ENCODE measurements around the gene GSDME. TPM values are rescaled to one million over a fixed set of nuclear protein-coding genes. Genes with fewer than 3 reads are reported as not detected.

Gene GSDME
- total RNA-seq, 1 experiment from 2014 or later: 0.48 TPM

DNA sequence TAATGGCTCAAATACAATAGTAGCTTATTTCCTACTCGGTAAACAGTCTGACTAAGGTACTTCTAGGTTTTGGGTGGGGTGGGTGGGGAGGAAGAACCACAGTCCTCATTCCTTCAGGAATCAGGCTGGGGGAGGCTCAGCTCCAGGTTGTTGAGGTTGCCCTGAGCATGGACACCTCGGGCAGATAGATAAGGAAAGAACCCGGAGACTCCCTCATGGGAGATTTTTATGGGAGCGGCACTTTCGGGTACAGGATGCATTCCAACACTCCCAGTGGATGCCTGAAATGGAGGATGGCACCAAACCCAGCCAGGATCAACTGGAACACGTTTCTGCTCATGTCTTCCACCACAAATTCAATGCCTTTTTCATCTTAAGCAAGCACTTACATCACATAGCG, 5.5 kb upstream of the GSDME start:
- Histone ChIP-seq H3K4me3 (ENCODE audit: insufficient read depth, low read depth, low read length) (no peak overlapping the region), H3K36me3 (replicated peaks; ENCODE audit: control insufficient read depth, insufficient read depth, low read length) (no peaks in the 10 kb centered on the region), H3K27me3 (ENCODE audit: control insufficient read depth, insufficient read depth, low read length) (peaks cover 15% of the 10 kb centered on the region)
- DNase-seq: no peak

DNA sequence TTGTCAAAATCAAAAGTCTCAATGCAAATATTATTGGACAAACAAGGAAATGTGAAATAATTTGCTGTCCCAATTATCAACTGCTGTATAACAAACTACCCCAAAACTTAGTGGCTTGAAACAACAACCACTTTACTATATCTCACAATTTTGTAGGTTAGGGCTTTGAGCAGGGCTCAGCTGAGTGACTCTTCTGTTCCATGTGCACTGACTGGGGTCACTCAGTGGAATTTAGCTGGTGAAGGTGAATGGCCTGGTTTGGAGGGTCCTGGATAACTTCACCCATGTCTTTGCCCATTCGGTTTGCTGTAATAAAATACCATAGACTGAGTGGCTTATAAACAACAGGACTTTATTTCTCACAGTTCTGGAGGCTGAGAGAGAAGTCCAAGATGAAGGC, 3.7 kb upstream of the GSDME start:
- Histone ChIP-seq H3K36me3 (replicated peaks; ENCODE audit: control insufficient read depth, insufficient read depth, low read length) (no peaks in the 10 kb centered on the region), H3K4me3 (ENCODE audit: insufficient read depth, low read depth, low read length) (no peak overlapping the region), H3K27me3 (ENCODE audit: control insufficient read depth, insufficient read depth, low read length) (peaks cover 31% of the 10 kb centered on the region)
- DNase-seq: no peak

DNA sequence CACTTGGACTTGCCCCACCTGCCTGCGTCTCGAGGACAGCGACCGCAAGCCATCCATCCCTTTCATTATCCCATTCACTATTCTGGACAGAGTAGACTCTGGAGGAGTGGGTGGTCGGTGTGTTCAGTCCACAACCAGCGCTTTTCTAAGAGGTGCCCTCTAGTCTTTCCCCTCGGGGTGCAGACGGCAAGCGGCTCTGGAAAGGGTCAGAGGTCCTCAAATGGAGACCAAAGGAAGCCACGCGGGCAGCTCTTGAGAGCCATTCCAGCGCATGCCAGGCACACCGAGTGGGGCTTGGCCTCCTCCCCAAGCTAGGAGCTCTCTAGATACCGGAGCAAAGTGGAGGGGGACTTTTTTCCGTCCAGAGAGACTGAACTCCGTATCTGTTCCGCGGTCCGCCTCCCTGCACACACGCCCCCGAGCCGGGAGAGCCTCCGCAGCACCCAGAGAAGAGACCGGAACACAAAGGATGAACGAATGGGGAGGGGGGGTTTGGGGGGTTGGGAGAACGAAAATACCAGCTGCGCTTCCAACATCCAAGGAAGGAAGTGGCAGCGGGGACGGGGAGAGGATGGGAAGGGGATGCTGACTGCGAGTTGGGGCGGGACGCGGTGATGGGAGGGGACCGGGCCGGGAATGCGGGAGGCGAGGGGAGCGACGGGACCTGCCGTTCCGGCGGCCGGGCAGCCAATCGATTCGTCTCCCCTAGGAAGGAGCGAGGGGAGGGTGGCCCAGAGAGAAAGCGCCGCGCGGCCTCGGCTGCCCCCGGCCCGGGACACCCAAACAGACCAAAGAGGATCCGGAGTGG, 515 bp downstream of the GSDME start:
- H3K27me3 ChIP-seq (ENCODE audit: control insufficient read depth, insufficient read depth, low read length): peaks cover 38% of the 10 kb centered on the region
- DNase-seq: no peak
- no peaks in the 10 kb centered on the region for H3K36me3 ChIP-seq (replicated peaks; ENCODE audit: control insufficient read depth, insufficient read depth, low read length)
- H3K4me3 ChIP-seq (ENCODE audit: insufficient read depth, low read depth, low read length): peak overlapping the region; percentile 71

DNA sequence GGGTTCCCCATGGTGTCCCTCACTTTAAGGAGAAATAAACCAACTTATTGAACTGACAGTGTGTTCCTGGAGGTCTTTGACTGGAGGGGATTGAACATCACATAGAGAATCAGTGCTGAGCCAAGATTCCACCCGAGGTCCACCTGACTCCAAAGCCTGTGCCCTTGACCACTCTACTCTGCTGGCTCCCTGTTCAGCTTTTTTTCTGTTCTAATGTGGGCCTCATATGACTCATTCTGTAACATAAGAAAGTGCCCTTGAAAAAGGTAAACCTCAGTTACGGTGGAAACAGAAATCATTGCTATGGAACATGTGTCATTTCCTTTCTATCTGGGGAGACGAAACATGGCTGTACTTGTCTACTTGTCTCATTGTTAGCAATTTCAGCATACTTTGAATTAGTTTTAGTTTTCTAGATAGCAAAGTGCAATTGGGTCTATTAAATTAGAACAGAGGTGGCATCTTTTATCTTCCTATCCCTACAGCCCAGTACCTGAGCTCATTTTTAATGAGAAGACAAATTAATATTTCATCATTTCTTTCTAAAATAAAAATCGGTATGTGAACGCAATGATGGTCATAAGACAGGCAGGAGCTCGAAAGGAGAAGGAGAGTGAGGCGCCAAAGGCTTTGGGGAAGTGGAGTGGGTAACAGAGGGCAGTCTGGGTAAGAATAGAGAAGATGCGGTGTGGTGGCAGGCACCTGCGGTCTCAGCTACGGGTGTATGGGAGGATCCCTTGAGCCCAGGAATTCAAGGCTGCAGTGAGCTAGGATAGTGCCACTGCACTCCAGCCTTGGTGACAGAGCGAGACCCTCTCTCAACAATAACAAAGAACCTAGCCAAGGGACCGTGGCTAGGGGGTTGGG, 1.5 kb downstream of the GSDME start:
- no peak for DNase-seq
- no peaks in the 10 kb centered on the region for H3K36me3 ChIP-seq (replicated peaks; ENCODE audit: control insufficient read depth, insufficient read depth, low read length)
- peaks cover 38% of the 10 kb centered on the region for H3K27me3 ChIP-seq (ENCODE audit: control insufficient read depth, insufficient read depth, low read length)
- H3K4me3 ChIP-seq (ENCODE audit: insufficient read depth, low read depth, low read length): peak overlapping the region; percentile 71; the same call in 1 of the 2 replicates

DNA sequence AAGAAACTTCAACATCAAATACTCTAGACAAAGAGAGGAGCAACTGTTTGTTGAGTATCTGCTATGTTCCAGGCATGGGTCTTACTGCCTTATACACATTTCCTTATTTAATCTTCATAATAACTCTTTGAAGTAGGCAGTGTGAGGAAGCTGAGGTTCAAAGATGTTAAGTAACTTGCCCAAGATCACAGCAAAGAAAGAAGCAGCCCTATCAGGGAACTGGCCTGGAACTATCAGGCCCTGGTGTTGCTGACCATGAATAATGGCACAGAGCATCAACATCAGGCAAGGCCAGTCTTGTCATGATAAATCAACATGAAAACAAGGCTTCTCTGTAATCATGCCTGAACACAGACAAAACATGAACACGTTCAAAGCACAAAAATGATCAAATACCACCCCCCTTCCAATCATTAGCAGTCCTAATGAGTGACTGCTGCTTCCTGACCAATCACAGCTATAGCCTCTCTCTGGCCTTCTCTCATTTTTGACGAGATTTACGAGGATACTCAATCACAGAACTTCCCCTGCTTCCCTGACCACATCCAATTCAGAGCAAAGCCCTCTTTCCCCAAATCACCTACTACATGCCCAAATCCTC, 2.3 kb downstream of the GSDME start:
- H3K4me3 ChIP-seq (ENCODE audit: insufficient read depth, low read depth, low read length): no peak overlapping the region
- no peak for DNase-seq
- H3K27me3 ChIP-seq (ENCODE audit: control insufficient read depth, insufficient read depth, low read length): peaks cover 38% of the 10 kb centered on the region
- H3K36me3 ChIP-seq (replicated peaks; ENCODE audit: control insufficient read depth, insufficient read depth, low read length): no peaks in the 10 kb centered on the region

DNA sequence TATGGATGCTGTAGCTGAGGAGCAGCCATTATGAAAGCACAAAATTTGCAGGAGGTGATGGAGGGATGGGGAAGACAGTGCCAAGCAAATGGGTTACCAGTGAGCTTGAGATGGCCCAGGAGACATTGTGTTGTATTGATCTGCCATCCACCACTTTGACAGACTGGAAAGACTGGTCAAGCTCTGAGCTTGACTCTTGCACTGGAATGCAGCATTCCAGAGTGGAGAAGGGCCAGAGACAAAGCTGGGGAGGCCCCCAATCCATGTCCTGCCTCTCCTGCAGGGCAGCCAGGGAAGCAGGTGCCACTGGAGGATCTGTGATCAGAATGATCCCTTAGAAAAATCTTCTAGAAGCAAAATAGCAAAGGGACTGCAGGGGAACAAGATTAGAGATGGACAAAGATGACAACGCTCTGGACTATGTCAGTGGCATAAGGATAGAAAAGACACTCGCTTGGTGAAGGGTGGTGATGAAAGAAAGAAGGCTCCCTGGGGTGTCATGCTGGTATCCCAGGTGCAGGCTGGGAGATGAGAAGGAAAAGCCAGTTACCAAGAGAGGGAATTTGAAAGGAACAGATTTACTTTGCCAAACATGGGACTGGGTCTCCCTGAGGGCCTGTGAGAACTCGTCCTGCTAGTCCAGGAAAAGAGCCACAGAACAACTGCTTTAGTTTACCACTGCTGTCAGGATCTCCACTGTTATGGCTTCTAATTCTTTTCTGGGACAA, 5.0 kb downstream of the GSDME start:
- Histone ChIP-seq H3K27me3 (ENCODE audit: control insufficient read depth, insufficient read depth, low read length) (peaks cover 19% of the 10 kb centered on the region), H3K4me3 (ENCODE audit: insufficient read depth, low read depth, low read length) (no peak overlapping the region), H3K36me3 (replicated peaks; ENCODE audit: control insufficient read depth, insufficient read depth, low read length) (no peaks in the 10 kb centered on the region)
- no peak for DNase-seq

DNA sequence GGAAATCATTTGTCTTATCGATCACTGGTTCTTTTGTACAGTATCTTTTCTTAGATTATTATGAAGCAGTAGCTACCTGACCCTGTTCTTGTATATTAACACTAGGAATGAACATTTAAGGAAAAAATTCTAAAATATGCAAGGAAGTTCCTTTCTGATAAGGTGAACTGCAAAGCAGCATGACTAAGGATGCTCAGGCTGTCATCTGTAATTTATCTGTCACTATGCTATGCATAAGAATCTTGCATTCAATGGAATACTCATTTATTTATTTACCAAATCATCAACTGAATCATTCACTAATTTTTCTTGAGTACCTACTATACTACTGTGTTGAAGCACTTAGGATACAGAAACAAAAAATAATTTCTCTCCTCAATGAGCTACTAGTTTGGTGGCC, 5.8 kb downstream of the GSDME start:
- H3K4me3 ChIP-seq (ENCODE audit: insufficient read depth, low read depth, low read length): no peak overlapping the region
- H3K27me3 ChIP-seq (ENCODE audit: control insufficient read depth, insufficient read depth, low read length): peaks cover 12% of the 10 kb centered on the region
- H3K36me3 ChIP-seq (replicated peaks; ENCODE audit: control insufficient read depth, insufficient read depth, low read length): no peaks in the 10 kb centered on the region
- no peak for DNase-seq

DNA sequence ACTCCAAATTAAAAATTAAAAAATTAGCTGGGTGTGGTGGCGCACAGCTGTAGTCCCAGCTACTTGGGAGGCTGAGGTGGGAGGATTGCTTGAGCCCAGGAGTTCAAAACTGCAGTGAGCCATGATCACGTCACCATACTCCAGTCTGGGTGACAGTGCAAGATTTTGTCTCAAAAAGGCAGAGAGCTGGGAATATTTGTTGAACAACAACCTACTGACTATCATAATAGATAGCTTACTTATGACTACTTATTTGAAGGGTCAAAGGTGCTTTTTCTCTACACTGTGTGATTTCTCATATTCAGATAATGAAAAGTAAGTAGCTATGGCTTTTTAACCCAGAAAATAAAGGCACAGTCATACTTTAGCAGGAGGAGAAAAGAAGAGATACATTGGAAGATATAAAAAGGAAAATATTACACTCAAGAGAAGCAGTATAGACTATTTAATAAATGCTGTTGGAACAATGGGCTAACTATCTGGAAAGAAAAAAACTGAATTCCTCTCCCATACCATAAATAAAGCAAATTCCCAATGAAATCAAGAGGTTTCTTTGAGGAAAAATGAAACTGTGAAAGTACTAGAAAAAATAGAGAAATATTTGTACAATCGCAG, 6.7 kb downstream of the GSDME start:
- no peak overlapping the region for H3K4me3 ChIP-seq (ENCODE audit: insufficient read depth, low read depth, low read length)
- no peaks in the 10 kb centered on the region for H3K36me3 ChIP-seq (replicated peaks; ENCODE audit: control insufficient read depth, insufficient read depth, low read length)
- DNase-seq: no peak
- peaks cover 3% of the 10 kb centered on the region for H3K27me3 ChIP-seq (ENCODE audit: control insufficient read depth, insufficient read depth, low read length)

DNA sequence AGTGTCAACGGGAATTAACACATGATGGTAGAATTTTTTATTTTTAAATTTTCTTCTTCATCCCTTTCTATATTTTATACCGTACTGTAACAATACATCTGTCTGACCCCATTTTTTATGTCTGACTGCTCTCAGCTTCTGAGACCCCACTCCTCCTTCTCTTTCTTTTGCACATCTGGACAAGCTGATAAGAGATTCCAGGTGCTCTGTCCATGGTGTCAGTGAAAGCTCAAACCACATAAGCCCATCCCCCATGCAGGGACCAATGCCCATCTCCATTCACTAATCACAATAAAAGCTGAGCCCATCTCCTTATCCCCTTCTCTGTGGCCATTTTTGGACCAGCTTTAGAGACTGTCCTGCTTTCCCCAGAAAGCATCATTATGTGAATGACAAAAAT, 8.7 kb downstream of the GSDME start:
- DNase-seq: no peak
- Histone ChIP-seq H3K4me3 (ENCODE audit: insufficient read depth, low read depth, low read length) (no peak overlapping the region), H3K27me3 (ENCODE audit: control insufficient read depth, insufficient read depth, low read length) (no peaks in the 10 kb centered on the region; the same call in 1 of the 2 replicates), H3K36me3 (replicated peaks; ENCODE audit: control insufficient read depth, insufficient read depth, low read length) (no peaks in the 10 kb centered on the region)

DNA sequence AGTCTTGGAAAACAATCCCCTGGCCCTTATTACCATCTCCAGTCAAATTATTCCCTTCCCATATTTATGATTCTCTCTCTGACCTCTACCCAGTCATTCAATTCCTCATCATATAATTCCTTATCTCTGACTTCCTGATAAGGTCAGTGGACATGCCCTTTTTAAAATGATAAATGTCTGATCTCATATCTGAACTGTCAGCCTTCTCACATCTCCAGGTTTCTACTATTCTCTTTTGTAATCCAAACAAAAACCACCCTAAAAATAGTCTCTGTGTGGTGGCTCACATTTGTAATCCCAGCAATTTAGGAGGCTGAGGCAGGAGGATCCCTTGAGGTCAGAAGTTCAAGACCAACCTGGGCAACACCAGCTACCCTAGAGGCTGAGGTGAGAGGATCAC, 11.9 kb downstream of the GSDME start:
- H3K4me3 ChIP-seq (ENCODE audit: insufficient read depth, low read depth, low read length): no peak overlapping the region
- H3K36me3 ChIP-seq (replicated peaks; ENCODE audit: control insufficient read depth, insufficient read depth, low read length): no peaks in the 10 kb centered on the region
- no peaks in the 10 kb centered on the region for H3K27me3 ChIP-seq (ENCODE audit: control insufficient read depth, insufficient read depth, low read length)
- no peak for DNase-seq

DNA sequence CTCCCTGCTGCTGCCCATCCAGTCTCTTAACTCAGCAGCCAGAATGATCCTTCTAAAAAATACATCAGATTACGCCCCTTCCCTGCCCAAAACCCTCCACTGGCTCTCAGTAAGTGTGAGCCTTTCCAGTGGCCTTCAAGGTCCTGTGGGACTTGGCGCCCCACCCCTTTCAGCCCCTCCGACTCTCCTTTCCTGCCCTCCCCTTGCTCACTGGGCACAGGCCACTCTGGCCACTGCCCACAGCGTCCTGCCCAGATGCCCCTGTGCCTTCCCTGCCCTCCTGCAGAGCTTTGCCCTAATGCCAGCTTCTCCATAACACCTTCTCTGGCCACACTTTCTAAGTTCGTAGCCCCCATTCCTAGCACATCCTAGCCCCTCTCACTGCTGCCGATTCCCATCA, 13.8 kb downstream of the GSDME start:
- no peak overlapping the region for H3K4me3 ChIP-seq (ENCODE audit: insufficient read depth, low read depth, low read length)
- no peaks in the 10 kb centered on the region for H3K27me3 ChIP-seq (ENCODE audit: control insufficient read depth, insufficient read depth, low read length)
- no peaks in the 10 kb centered on the region for H3K36me3 ChIP-seq (replicated peaks; ENCODE audit: control insufficient read depth, insufficient read depth, low read length)
- no peak for DNase-seq

DNA sequence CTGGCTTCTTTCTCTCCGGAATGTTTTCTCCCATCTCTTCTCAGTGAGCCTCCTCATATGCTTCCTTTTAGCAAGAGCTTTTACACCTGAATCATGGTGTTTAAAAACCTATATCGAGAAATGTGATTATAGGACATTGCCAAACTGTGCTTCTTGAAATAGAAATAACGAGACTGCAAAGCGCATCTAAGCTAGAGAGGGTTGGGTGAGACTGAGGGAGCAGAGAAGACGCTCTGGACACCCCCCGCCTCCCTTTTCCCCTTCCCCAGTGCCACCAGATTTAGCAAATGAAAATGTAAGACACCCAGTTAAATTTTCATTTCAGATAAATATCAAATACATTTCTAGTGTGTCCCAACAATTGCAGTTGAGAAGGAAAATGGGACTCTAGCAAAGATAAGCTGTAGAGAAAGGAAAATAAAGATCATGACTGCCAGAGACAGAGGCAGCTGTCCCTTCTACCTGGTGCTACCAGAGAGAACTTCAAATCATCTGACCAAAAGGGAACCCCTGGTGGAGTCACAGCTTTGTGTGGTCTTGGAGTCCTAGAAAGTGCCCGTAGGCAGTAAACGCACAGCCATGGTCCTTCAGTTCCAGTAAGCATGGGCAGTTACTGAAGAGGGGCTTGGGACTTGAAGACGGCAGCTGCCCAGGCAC, 14.6 kb downstream of the GSDME start:
- Histone ChIP-seq H3K27me3 (ENCODE audit: control insufficient read depth, insufficient read depth, low read length) (no peaks in the 10 kb centered on the region), H3K36me3 (replicated peaks; ENCODE audit: control insufficient read depth, insufficient read depth, low read length) (no peaks in the 10 kb centered on the region), H3K4me3 (ENCODE audit: insufficient read depth, low read depth, low read length) (no peak overlapping the region)
- DNase-seq: no peak

DNA sequence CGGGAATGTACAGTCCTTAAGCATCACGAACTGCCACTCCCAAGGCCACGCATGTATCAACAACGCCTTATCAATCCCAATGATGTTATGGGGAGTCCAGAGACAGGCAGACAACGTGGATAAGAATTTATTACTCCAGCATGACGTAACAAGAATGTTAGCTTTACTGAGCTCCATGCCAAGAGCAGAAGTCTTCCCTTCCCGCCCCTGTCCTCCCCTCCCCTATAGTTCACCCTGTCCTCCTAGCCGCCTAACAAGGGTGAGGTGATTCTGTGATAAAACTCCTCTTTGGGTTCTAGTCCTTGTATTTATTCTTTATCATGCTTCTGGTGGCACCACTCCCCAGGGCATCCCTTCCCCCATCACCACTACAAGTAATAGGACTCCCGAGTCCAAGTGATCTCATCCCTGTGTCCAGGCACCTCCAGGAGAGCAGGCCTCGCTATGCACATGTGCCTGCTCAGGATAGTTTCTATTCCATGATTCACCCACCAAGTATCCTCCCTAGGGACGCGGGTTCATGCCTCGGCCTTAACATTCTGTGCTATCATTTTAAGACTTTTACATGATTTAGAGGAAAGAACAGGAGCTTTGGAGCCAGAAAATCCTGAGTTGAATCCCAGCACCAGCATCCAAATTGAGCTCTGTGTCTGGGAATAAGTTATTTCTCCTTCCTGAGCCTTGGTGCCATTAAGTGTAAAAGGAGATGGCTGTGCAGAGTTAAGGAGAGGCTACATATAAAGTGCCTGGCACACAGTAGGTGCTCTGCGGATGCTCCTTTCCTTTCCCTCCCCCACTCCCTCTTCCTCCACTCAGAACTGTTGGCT, 15.4 kb downstream of the GSDME start:
- no peak overlapping the region for H3K4me3 ChIP-seq (ENCODE audit: insufficient read depth, low read depth, low read length)
- DNase-seq: no peak
- no peaks in the 10 kb centered on the region for H3K36me3 ChIP-seq (replicated peaks; ENCODE audit: control insufficient read depth, insufficient read depth, low read length)
- H3K27me3 ChIP-seq (ENCODE audit: control insufficient read depth, insufficient read depth, low read length): no peaks in the 10 kb centered on the region

All from H7 (cell line).